Caco-2 (cell line): ENCODE results near the gene AKR1C2. TPM values are rescaled to one million over a fixed set of nuclear protein-coding genes. Genes with fewer than 3 reads are reported as not detected.
"Not testable (repeated sequence)": the region's sequence is repeated elsewhere in the genome, so short reads cannot be mapped to it uniquely, and the experiment has no call there.

ENCODE experiments used
- BruUV-seq: library from RNA; stranded (reverse); fragments of 400-500 nt; replicated peaks from 2 replicates; lab custom pipeline; 2021; lab: Mats Ljungman, UMichigan
- CTCF ChIA-PET: fragments of 300-600 bp; sonication (Branson Sonifier 250); formaldehyde crosslinking; loops from one replicate; lab custom pipeline; 2022; ENCODE audit warnings: antibody characterized with exemption; lab: Charles Lee
- POLR2A ChIA-PET: fragments of 300-600 bp; sonication (Branson Sonifier 250); formaldehyde crosslinking; loops from one replicate; lab custom pipeline; 2022; ENCODE audit warnings: antibody characterized with exemption; lab: Charles Lee
- DNase-seq, 2 experiments: peaks; one replicate each; pipeline versions ENCODE4 v3.0.0 to v3.0.0-alpha.2; 2020 to 2022
- H3K27me3 ChIP-seq: replicated peaks from 2 replicates; pipeline ENCODE4 v1.6.0; 2011; ENCODE audit warnings: low read length; ENCODE audit not compliant: control insufficient read depth, insufficient read depth
- H3K36me3 ChIP-seq: 2 replicates; pipeline ENCODE4 v1.5.1; 2011; ENCODE audit warnings: low read length; ENCODE audit not compliant: control insufficient read depth, insufficient read depth
- H3K4me1 ChIP-seq: fragments of 250-450 bp; sonication (Bioruptor Pico); 2 replicates; pipeline ENCODE4 v1.5.1; 2020; ENCODE audit warnings: mild to moderate bottlenecking
- H3K4me3 ChIP-seq: 2 replicates; pipeline ENCODE4 v1.5.1; 2011; ENCODE audit warnings: low read depth, mild to moderate bottlenecking, control low read depth, low read length
- H3K9me3 ChIP-seq: fragments of 250-450 bp; sonication (Bioruptor Pico); 2 replicates; pipeline ENCODE4 v1.5.1; 2020; ENCODE audit warnings: mild to moderate bottlenecking, moderate library complexity
- H3K27ac Mint-ChIP-seq: one replicate; pipeline ENCODE4 v1.8.0; 2022; ENCODE audit warnings: mixed read lengths; ENCODE audit not compliant: unreplicated experiment
- H3K27me3 Mint-ChIP-seq: one replicate; pipeline ENCODE4 v1.8.0; 2022; ENCODE audit warnings: mixed read lengths; ENCODE audit not compliant: insufficient read depth, unreplicated experiment
- H3K36me3 Mint-ChIP-seq: one replicate; pipeline ENCODE4 v1.8.0; 2022; ENCODE audit warnings: mild to moderate bottlenecking, mixed read lengths; ENCODE audit not compliant: insufficient read depth, unreplicated experiment
- H3K4me1 Mint-ChIP-seq: one replicate; pipeline ENCODE4 v1.8.0; 2022; ENCODE audit warnings: low read depth, mixed read lengths; ENCODE audit not compliant: unreplicated experiment
- H3K4me3 Mint-ChIP-seq: one replicate; pipeline ENCODE4 v1.8.0; 2022; ENCODE audit warnings: mild to moderate bottlenecking, moderate library complexity, mixed read lengths; ENCODE audit not compliant: unreplicated experiment
- H3K9me3 Mint-ChIP-seq: one replicate; pipeline ENCODE4 v1.8.0; 2022; ENCODE audit warnings: mixed read lengths; ENCODE audit not compliant: unreplicated experiment
- intact Hi-C: fragments of 100-400 bp; cut with micrococcal nuclease; formaldehyde crosslinking; loops from one replicate; pipeline ENCODE4 v1.10.0; 2022; ENCODE audit not compliant: unreplicated experiment
- total RNA-seq: library from RNA; stranded (reverse); gene quantifications from 2 replicates; pipeline ENCODE4 v1.2.3, GENCODE V29; 2022
- TF ChIP-seq, protein P1 (sequence below), 2 experiments: fragments of 200-600 bp in 1 of 2; IDR thresholded peaks; 1 replicate in 1 of 2; 2 replicates in 1 of 2; pipeline versions ENCODE4 v1.5.1 to v1.8.0; 2011 to 2022; ENCODE audit warnings: antibody characterized with exemption in 1 of 2, control low read depth in 1 of 2, inconsistent platforms in 1 of 2, low read depth in 1 of 2, low read length in 1 of 2, mild to moderate bottlenecking in 1 of 2, moderate library complexity in 1 of 2; ENCODE audit not compliant: insufficient read depth in 1 of 2, severe bottlenecking in 1 of 2, unreplicated experiment in 1 of 2

AKR1C2 gene
- total RNA-seq, 1 experiment from 2014 or later, result 41.7 TPM

DNA sequence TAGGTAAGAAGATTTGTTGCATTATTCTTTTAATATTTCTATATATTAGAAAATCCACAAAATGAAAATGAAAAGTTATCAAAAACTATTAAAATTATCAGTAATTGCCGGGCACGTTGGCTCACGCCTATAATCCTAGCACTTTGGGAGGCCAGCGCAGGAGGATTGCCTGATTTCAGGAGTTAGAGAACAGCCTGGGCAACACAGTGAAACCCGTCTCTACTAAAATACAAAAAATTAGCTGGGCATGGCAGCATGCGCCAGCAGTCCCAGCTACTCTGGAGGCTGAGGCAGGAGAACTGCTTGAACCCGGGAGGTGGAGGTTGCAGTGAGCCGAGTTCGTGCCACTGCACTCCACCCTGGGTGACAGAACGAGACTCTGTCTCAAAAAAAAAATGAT lies 11.1 kb downstream of the AKR1C2 start:
- H3K36me3 Mint-ChIP-seq, DNase-seq, H3K4me1 Mint-ChIP-seq, H3K27ac Mint-ChIP-seq, CTCF ChIA-PET, intact Hi-C loops, POLR2A ChIA-PET, H3K36me3 ChIP-seq, H3K9me3 Mint-ChIP-seq, H3K9me3 ChIP-seq, H3K4me3 Mint-ChIP-seq, H3K4me3 ChIP-seq, H3K27me3 Mint-ChIP-seq, H3K27me3 ChIP-seq, BruUV-seq, H3K4me1 ChIP-seq: not testable (repeated sequence)

DNA sequence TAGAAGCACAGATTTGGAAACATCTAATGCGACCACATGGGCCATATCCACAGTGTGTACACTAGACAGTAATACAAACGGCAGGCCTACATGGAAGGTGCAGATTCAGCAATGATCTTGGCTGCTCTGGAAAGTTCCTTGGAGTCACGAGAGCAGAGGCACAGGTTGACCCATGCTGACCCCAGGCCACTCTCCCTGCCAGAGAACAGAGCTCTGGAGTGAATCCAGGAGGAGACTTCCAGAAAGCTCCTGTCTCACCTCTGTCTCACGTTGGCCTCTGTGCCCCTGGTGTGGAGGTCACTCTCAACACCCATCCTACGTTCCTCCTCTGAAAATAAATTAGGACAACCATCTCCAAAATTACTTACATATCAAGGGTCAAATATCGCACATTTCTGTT lies 12.2 kb downstream of the AKR1C2 start:
- H3K4me3 Mint-ChIP-seq, H3K9me3 ChIP-seq, H3K27me3 Mint-ChIP-seq, H3K4me1 ChIP-seq, H3K4me3 ChIP-seq, H3K36me3 ChIP-seq, CTCF ChIA-PET, POLR2A ChIA-PET, H3K27ac Mint-ChIP-seq, intact Hi-C loops, H3K9me3 Mint-ChIP-seq, H3K36me3 Mint-ChIP-seq, H3K4me1 Mint-ChIP-seq, BruUV-seq, H3K27me3 ChIP-seq, DNase-seq: not testable (repeated sequence)

DNA sequence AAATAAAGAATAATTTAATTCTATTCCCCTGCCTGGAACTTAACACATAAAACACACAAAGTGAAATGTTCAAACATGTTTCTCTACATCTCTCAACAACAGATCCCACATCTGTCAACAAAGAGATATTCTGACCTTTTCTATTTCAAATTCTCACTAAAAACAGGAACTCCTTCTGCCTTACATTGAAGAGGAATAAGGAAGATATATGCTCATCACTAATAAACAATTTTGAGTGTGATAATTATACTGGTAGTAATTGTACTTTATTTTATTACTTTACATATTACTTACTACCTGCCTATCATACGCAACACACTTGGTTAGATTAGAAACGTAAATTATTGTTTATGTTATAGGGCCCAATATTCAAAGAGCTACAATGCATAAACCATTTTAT lies 13.4 kb downstream of the AKR1C2 start:
- intact Hi-C loops, result no loop called here
- H3K4me1 Mint-ChIP-seq, result no peaks in the 10 kb centered on the region
- H3K36me3 Mint-ChIP-seq, result no peaks in the 10 kb centered on the region
- BruUV-seq, result no TSS peak
- Histone ChIP-seq H3K4me3 (no peak overlapping the region), H3K27me3 (no peaks in the 10 kb centered on the region), H3K9me3 (no peaks in the 10 kb centered on the region; the same call in 1 of the 2 replicates), H3K36me3 (no peaks in the 10 kb centered on the region), H3K4me1 (no peaks in the 10 kb centered on the region)
- no peak for DNase-seq
- POLR2A ChIA-PET, result no interaction called here
- H3K27me3 Mint-ChIP-seq, result no peaks in the 10 kb centered on the region
- CTCF ChIA-PET, result no interaction called here
- H3K27ac Mint-ChIP-seq, result no peak overlapping the region
- no peaks in the 10 kb centered on the region for H3K9me3 Mint-ChIP-seq
- TF ChIP-seq, protein P1, sequence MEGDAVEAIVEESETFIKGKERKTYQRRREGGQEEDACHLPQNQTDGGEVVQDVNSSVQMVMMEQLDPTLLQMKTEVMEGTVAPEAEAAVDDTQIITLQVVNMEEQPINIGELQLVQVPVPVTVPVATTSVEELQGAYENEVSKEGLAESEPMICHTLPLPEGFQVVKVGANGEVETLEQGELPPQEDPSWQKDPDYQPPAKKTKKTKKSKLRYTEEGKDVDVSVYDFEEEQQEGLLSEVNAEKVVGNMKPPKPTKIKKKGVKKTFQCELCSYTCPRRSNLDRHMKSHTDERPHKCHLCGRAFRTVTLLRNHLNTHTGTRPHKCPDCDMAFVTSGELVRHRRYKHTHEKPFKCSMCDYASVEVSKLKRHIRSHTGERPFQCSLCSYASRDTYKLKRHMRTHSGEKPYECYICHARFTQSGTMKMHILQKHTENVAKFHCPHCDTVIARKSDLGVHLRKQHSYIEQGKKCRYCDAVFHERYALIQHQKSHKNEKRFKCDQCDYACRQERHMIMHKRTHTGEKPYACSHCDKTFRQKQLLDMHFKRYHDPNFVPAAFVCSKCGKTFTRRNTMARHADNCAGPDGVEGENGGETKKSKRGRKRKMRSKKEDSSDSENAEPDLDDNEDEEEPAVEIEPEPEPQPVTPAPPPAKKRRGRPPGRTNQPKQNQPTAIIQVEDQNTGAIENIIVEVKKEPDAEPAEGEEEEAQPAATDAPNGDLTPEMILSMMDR (IDR thresholded peaks at IDR 0.05; ENCODE audit: insufficient read depth in 1 of 2, low read depth in 1 of 2, low read length in 1 of 2, severe bottlenecking in 1 of 2, unreplicated experiment in 1 of 2), result no peak
- H3K4me3 Mint-ChIP-seq, result no peak overlapping the region

DNA sequence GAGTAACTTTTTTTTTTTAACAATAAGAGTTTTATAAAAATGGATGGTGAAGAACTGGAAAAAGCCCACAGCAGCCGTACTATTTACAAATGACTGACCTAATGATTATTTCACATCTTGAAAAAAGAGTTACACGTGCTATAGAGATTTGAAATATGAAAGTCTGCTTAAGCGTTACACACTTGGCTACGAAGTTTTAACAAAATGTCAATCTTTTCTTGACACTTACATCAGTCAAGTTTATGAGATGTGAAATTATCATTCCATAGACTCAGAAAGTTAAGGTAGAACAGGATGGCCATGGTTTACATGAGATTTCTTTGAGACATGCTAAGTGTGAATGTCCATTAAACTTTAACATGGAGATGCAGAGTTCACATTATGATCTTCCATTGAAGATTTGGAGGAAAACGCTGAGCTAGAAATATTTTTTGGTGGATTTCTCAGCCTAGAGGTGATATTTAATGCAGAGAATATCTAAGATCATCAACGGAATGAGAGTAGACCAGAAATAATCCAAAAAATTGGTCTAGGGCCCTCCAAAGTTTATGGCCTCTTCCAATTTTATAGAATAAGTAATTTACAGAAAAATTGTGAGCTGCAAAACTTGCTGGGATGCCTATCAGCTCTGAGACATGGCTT lies 15.5 kb downstream of the AKR1C2 start:
- H3K27me3 Mint-ChIP-seq, POLR2A ChIA-PET, DNase-seq, H3K4me1 ChIP-seq, intact Hi-C loops, H3K4me3 Mint-ChIP-seq, H3K36me3 Mint-ChIP-seq, H3K9me3 ChIP-seq, H3K36me3 ChIP-seq, H3K27me3 ChIP-seq, H3K4me3 ChIP-seq, H3K27ac Mint-ChIP-seq, BruUV-seq, H3K4me1 Mint-ChIP-seq, H3K9me3 Mint-ChIP-seq: not testable (repeated sequence)
- CTCF ChIA-PET, result interaction anchor here (1.0 kb wide), 1 partner anchor 138 kb away, joined by 3 read pairs; no protein-coding TSS in a partner anchor
